Measurements from ENCODE around the gene PTPRT.
"Not testable (repeated sequence)": the region's sequence is repeated elsewhere in the genome, so short reads cannot be mapped to it uniquely, and the experiment has no call there.

The PTPRT gene

DNA sequence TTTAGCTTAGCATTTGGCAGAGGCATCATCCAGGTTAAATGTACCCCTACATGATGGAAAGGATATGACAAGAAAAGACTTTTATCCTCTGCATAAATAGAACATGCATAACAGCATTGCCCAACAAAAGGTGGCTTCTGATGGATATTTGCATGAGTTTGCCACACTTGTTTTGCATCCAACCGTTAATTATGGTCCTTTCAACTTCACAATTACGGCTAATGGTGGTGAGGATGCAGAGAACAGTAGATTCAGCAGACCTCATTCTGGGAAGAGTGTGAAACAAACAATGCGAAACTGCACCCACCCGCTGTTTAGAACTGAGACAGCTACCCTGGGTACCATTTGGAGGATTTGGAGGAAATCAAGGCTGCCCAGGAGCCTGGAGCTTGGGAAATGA, 880.7 kb downstream of the PTPRT start:
- DNase-seq (ENCODE audit: low read depth, low spot score), result no peak

DNA sequence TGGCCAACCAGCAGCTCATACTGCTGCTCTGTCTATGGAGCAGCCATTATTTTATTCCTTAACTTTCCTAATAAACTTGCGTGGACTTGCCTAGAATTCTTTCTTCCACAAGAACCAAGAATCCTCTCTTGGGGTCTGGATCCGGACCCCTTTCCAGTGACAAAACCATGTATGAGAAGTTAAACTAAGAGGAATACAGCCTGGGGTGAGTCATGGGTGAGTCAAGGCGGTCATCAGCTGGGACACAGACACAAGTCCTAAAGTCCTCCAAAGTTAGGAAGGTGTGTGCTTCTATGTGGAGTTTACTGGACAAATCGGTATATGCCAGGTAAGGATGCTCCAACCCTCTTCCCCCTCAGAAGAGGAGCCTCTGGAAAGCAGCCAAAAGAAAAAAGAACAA, 881.5 kb downstream of the PTPRT start:
- DNase-seq (ENCODE audit: low read depth, low spot score), result no peak

DNA sequence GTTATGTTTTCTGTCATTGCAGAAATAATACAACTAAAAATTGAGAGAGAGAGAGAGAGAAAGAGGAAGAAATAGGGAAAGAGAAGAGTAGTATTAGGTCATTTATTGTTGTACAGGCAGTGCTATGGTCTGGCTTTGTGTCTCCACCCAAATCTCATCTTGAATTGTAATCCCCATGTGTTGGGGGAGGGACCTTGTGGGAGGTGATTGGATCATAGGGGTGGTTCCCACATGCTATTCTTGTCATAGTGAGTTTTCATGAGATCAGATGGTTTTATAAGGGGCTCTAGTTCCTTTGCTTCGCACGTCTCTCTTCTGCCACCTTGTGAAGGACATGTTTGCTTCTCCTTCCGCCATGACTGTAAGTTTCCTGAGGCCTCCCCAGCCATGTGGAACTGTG, 894.1 kb downstream of the PTPRT start:
- DNase-seq (ENCODE audit: low read depth, low spot score), result no peak

DNA sequence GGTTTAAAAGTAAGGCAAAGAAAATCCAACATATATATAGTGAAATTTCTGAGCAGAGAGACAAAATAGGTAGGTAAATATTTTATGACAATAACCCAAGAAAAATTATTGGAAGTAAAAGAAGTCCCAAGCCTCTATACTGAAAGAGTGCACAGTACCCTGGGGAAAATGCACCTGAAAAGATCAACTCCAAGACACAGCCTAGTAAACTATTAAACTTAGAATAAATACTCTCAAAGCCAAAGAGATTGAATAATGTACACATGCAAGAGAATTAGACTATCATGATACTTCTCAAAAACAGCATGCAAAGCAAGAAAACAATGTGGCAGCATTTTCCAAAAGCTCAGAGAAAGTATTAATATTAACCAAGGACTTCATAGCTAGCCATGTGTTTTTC, 894.7 kb downstream of the PTPRT start:
- no peak for DNase-seq (ENCODE audit: low read depth, low spot score)

DNA sequence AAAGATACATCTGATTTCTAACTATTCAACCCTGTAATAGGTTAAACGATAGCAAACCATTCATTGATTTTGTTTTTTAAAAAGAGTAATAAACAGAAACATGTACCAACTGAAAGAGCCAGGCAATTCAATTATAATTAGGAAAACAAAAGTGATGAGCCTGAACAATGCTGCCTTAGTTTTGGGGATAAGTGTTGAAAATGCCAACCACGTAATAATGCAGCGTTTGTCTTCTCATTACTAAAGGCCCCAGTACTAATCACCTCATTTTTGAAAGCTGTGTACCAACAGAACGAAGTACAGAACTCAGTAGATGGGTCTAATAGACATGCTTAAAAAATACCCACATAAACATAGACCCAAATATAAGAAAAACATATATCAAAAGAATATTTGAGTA, 907.9 kb downstream of the PTPRT start:
- no peak for DNase-seq (ENCODE audit: low read depth, low spot score)

DNA sequence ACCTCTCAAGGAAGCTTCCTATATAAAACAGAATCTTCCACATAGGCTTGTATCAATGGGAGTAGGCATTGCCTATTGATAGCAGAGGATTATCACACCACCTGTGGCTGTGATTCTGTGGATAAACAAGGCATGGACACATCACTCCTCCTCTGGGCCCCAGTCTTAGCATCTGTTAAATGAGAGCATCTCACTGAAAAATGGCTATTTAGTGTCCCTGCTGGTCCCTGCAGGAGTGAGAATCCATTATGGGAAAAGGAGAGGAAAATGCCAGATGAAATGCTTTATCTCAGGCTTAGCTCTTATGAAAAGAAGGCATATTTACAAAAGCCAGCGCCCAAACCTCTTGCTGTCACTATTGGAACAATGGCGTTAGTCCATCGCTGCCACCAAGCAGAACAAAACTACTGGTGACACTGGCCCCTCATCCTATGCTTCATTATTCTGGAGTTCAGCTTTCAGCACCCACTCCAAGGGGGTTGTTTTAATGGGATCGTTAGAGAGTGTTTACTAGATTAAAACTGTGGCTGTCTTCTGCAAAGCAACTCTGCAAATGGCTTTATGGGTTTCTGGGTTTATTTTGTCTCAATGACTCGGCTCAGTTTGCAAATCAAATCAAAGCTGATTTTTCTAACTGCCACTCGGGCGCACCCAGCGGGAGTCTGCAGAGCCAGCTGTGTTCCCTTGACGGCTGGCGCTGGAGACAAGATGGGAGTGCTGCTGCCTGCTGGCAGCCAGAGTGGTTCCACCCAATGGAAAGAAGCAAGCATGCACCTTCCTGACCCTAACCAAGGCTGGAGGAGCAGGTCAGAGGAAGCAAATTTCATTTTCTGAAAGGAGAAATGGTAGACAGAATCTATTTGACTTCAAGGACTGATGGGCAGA, 912.7 kb downstream of the PTPRT start:
- no peak for DNase-seq (ENCODE audit: low read depth, low spot score)

DNA sequence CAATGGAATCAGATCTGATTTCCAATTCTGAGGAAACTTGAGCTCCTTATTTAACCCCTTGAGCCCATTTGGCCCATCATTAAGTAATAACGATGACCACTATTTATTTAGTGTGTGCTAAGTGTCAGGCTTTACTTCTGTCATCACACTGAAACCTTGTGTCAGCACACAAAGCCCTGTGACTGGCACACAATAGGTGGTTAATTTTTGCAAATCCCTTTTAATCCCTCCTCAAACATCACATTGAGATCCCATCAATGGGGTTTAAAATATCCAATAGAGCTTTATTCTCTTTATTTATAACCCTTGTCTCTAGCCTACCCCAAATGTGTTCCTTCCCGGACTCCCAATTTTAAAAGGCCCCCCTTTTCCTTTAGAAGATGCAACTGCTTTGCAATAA, 914.7 kb downstream of the PTPRT start:
- no peak for DNase-seq (ENCODE audit: low read depth, low spot score)

DNA sequence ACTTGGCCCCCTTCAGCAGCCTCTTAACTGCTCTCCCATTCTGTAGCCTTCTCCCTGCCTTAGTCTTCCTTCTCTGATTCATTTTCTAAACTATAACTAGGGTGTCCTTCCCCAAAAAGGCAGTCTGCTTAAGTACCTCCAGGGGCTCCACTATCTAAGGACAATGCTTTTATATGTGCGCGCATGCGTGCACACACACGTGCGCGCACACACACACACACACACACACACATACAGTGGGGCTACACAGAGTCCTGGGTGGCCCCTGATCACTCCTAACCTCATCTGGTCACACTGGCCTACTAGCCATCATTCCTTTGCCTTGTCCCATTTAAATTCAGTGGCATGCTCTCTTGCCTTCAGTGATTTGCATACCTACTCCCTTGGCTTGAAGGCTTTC, 917.2 kb downstream of the PTPRT start:
- DNase-seq (ENCODE audit: low read depth, low spot score), result no peak

DNA sequence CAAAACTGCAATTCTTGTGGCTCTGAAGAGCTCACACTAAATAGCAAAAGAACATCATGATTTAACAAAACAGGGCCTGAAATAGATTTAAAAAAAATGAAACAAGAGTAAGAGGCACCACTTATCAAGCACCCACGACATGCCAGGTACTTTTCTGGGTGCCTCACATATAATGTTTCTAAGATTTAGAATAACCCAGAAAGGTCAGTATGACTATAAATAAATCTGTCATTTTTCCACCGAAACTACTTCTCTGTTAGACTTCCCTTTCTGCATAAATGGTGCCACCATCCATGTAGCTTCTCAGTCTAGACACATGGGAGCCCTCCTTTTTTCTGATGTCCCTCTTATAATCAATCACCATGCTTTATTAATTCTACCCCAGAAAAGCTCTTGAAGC, 919.2 kb downstream of the PTPRT start:
- no peak for DNase-seq (ENCODE audit: low read depth, low spot score)

DNA sequence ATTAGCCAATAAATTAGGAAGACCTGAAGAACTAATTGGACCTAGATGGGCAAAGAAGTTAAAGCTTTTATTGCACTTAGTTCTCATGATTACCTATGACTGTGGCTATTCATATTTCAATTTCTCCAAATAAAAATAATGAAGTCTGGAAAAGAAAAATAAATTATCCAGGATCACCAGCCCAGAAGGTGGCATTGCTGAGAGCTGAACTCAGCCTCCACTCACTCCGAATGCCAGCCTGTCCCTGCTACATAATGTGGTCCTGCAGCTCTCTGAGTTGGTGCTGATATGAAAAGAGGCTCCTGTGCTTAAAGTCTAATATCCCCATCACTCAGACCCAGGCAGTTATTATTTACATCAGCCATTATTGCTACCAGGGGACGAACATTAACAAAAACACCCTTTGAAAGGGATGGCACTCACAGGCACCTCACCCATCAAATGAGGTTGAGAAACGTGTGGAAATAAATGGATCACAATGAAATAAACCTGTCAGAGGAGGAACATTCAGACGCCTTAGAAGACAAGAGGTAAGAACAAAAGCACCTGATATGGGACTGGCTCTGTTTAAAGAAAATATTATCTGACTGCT, 921.8 kb downstream of the PTPRT start:
- DNase-seq (ENCODE audit: low read depth, low spot score), result no peak

DNA sequence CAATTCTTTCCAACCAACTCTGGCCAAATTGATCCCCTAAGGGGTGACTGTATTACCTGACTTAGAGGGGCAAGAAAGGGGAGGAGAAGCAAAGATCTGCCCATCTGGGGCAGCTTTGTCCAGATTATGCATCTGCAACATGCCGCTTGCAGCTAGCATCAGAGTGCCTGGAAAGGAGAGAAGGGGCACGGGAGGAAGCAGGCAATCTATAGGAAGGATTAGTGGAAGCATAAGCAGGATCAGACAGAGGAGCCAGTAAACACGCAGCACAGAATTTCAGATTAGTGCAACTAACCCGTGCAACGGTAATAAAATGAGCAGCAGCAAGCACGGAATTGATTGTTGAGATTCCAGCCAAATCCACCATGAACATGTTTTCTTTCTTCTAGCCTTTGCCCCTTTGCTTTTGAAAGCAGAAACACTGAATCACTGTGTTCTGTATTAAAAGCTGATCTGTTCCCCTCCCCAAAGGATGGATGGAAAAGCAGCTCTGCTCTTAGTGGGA, 927.9 kb downstream of the PTPRT start:
- DNase-seq (ENCODE audit: low read depth, low spot score), result no peak

DNA sequence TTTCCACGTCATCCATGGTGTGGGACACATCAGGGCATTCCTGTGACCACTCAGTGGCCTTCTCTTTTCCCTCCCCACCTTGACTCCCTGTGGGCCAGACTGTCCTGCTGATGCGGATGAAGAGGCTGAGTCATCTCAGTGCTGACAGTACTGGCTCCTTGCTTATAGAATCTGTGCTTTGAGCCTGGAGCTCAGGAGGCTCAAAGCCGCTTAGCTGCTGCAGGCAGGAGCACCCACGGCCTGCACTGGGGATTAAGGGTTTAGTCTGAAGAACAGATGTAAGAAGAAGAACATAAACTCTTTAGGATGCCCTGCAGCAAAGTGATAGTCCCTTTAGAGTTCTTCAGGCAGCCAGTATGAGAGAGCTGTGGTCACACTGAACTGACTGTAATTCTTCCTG, 929.5 kb downstream of the PTPRT start:
- no peak for DNase-seq (ENCODE audit: low read depth, low spot score)

DNA sequence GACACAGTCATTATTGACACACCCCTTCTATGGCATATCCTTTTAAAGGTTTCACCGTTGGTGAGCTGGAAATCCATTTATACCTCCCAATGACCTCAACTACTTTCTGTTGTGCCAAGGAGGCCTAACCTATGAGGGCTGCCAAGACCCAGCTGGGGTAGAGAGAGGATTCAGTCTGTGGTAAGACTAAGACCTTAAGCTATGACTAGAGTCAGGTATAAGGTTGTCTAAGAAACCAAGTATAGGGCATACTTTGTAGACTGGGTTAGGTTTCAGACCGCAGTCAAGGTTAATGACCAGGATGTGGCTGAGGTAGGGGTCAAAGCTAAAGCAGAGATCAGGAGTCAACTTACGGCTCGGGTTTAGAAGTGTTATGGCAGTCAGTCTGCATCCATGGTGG, 930.3 kb downstream of the PTPRT start:
- no peak for DNase-seq (ENCODE audit: low read depth, low spot score)

DNA sequence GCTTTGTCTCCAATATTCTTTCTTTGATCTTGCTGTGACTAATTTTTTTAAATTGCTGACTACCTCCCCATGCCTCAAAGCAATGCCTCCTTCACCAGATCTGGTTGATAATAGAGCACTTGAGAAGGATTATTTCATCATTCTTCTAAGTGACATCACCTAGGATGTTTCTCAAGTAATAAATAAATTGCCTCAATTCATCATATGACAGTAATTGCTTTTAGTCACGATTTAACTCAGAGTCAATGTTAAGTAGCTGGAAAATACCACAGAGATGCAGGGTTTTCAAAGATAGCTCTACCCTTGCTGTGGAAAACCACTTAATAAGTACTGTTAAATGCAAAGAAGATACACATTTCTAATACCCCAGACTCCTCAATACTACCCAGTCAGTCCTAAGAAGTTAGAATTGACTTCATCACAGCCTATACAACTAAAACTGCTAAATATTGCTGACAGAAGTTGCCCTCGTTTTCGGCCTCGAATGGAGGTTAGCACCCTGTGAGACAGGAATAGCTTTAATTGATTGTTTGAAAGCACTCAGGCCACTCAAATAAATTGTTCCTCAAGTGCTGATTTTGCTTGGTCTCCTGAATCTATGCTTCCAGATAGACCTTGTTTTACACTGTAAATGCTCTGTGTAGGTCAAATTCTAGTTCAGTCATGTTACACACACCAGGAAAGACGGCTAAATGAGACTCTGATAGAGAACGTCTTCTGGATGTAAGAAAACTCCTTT, 931.0 kb downstream of the PTPRT start:
- DNase-seq (ENCODE audit: low read depth, low spot score), result no peak

DNA sequence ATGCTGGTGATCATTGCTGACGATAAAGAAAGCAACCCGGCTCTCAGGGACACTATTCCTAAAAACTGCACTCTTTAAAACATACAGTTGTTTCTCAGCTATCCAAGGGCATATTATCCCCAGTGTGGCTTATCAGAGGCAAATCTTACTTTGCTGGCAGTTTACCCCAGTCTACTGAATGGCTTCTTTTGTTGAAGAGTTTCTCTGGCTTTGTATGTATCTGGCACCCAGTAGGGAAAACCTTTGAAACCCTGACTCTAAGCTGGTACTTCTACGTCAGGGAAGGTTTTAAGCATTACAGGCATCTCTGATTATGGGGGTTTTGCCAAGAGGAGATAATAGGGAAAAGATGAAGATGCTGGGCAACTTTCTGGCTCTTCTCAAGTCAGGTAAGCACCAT, 933.9 kb downstream of the PTPRT start:
- DNase-seq (ENCODE audit: low read depth, low spot score), result no peak

DNA sequence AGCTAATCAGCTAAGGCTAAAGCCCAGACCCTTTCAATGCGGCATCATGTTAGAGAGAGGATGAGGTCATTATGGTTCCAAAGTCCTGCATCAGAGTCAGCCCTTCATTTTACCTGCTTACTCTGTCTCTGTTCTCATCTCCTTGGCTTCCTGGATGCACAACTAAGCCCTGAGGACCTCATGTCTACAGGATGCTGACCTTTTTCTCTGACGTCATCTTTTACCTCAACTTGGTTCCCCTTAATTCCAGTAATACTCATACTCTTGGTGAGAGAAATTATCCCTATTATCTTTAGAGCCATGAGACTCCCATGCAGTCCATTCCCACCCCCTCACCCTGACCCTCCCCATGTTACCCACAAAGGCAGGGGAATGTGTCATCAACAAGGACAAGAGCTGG, 935.0 kb downstream of the PTPRT start:
- no peak for DNase-seq (ENCODE audit: low read depth, low spot score)

DNA sequence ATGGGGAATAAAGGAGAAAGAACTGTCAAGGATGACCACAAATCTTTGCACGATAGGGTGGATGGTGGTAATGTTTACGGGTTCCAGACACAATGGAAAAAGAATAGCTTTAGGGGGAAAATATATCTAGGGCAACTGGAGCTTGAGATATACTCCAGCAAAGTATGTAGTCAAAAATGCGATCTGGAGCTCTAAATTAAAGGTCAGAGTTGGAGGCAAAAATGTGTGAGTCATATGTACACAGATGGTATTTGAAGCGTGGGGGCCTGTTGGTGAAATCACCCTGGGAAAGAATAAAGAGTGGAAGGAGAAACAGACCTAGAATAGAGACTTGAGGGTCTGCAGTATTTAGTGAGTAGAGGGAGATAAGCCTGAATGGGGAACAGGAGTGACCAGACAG, 937.6 kb downstream of the PTPRT start:
- DNase-seq (ENCODE audit: low read depth, low spot score), result no peak

DNA sequence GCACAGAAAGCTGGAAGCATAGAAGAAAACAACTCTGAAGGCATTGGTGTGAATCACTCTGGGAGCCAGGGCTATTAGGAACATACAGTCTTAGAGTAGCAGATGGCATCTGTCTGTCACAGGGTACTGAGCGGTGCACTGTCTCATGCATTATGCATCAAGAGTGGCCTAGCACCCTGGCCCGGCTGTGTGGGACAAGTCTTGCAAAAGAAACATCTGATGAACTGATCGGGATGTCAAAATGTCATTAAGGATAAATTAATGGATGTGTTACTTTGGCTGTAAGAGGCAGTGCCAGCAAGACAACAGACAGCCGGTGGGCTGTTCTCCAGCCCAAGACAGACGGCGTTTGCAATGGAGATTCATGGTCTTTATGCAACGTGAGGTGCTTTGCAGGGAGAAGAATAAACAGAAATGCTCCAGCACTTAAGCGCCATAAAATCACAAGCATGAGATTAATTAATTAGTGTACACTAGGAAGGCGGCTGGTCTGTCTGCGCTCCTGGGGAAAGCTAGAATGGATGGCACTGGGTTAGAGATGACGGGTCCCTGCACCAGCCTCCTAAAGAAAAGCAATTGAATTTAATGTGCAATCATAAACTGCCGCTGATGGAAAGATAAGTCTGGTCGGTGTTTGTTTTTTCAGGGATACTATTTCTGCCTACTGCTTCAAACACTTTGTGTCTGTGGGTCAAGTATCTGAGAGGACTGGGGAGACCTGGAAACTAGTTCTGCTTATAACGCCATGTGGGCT, 970.9 kb downstream of the PTPRT start:
- no peak for DNase-seq (ENCODE audit: low read depth, low spot score)

DNA sequence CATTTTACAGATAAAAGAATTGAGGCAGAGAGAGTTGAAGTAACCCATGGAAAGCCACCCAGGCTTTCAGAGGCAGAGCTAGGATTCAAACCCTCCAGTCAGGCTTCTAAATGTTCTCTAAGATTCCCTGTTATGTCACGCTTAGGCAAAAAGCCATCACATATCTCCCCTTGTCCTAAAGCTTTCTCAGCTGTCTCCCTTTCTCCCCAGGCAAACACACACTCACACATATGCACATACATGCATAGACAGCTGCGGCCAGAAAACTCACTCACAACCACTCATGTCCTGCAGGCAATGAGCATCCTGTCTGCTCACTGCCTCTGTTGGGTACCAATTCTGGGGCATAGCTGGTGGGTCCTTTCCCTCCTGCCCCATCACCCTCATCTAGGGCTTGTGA, 975.6 kb downstream of the PTPRT start:
- DNase-seq (ENCODE audit: low read depth, low spot score), result no peak

DNA sequence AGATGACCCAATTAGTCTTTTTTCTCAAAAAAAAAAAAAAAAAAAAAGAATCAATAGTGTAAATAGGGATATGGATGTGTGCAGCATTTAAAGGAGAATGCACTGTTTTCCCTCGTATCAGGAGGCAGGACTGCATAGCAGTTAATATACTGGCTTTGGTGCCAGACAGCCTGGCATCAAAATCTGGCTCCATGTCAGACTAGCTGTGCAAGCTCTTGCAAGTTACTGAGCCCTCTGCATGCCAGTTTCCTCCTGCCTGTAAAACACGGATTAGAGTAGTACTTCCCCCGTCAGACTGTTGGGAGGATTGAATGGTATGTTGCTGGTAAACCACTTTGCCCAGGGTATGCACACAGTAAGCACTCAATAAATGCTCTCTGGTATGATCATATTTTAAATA, 977.3 kb downstream of the PTPRT start:
- DNase-seq (ENCODE audit: low read depth, low spot score), result no peak

DNA sequence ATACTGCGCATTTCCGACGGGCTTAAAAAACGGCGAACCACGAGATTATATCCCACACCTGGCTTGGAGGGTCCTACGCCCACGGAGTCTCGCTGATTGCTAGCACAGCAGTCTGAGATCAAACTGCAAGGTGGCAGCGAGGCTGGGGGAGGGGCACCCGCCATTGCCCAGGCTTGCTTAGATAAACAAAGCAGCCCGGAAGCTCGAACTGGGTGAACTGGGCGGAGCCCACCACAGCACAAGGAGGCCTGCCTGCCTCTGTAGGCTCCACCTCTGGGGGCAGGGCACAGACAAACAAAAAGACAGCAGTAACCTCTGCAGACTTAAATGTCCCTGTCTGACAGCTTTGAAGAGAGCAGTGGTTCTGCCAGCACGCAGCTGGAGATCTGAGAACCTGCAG, 983.1 kb downstream of the PTPRT start:
- not testable (repeated sequence) for DNase-seq (ENCODE audit: low read depth, low spot score)

DNA sequence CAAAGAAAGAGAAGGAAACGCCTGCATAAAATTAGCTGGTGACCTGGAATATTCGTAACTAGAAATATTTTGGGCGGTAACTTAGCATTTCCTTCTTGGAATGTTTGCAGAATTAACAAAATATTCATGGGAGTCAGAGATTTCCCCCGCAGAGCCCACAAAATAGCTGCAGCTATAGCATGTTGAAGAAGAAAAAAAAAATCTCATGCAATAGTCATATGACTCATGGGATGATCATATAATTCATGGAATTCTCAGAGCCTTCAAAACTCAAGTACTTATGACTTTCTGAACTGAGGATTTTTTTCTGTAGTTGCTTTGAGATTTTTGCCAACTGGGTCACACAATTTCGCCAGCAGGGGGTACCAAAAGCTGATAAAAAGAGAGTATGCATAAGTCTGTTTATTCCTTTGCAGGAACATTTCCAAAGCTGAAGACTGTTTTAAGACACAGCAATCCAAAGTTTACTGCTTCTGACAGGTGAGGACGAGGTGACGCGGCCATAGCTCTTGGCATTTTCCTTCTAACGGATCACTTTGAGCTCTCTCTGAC, 985.5 kb downstream of the PTPRT start:
- DNase-seq (ENCODE audit: low read depth, low spot score), result no peak
